HEK293 (cell line): ENCODE results near the gene TUBB4A.

Source experiments
- ZNF311 ChIP-seq: fragments of 450-650 bp; formaldehyde crosslinking; IDR thresholded peaks from 2 replicates; pipeline ENCODE4 v1.5.1; 2017; ENCODE audit warnings: missing biosample characterization, missing genetic modification characterization, borderline replicate concordance
- ZNF521 ChIP-seq: fragments of 450-650 bp; formaldehyde crosslinking; IDR thresholded peaks from 2 replicates; pipeline ENCODE4 v1.5.1; 2017; ENCODE audit warnings: missing biosample characterization, mild to moderate bottlenecking, missing genetic modification characterization
- TF ChIP-seq, protein P1 (sequence below): fragments of 450-650 bp; formaldehyde crosslinking; IDR thresholded peaks from 2 replicates; pipeline ENCODE4 v1.5.1; 2016; ENCODE audit warnings: missing biosample characterization, missing genetic modification characterization
- TF ChIP-seq, protein P2 (sequence below): fragments of 450-650 bp; formaldehyde crosslinking; IDR thresholded peaks from 2 replicates; pipeline ENCODE4 v1.5.1; 2016; ENCODE audit warnings: missing biosample characterization, missing genetic modification characterization

- TF ChIP-seq, protein P1, sequence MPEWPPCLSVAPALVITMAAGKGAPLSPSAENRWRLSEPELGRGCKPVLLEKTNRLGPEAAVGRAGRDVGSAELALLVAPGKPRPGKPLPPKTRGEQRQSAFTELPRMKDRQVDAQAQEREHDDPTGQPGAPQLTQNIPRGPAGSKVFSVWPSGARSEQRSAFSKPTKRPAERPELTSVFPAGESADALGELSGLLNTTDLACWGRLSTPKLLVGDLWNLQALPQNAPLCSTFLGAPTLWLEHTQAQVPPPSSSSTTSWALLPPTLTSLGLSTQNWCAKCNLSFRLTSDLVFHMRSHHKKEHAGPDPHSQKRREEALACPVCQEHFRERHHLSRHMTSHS: no peak
- TF ChIP-seq ZNF311 (tag by site-specific recombination) (no peak), ZNF521 (tag by site-specific recombination) (no peak)
- TF ChIP-seq, protein P2, sequence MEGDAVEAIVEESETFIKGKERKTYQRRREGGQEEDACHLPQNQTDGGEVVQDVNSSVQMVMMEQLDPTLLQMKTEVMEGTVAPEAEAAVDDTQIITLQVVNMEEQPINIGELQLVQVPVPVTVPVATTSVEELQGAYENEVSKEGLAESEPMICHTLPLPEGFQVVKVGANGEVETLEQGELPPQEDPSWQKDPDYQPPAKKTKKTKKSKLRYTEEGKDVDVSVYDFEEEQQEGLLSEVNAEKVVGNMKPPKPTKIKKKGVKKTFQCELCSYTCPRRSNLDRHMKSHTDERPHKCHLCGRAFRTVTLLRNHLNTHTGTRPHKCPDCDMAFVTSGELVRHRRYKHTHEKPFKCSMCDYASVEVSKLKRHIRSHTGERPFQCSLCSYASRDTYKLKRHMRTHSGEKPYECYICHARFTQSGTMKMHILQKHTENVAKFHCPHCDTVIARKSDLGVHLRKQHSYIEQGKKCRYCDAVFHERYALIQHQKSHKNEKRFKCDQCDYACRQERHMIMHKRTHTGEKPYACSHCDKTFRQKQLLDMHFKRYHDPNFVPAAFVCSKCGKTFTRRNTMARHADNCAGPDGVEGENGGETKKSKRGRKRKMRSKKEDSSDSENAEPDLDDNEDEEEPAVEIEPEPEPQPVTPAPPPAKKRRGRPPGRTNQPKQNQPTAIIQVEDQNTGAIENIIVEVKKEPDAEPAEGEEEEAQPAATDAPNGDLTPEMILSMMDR (tag by site-specific recombination): no peak
These were observed 12.0 kb upstream of the TUBB4A start for GRCh38 chr19:6514089-6514488.
